NT2/D1 (cell line): Measurements from ENCODE around the gene GRIK2.

ENCODE experiments used
- DNase-seq: peaks from one replicate; pipeline ENCODE4 v3.0.0-alpha.2; 2011; ENCODE audit warnings: low read depth, low spot score
- H3K27me3 ChIP-seq: 2 replicates; pipeline ENCODE4 v1.6.0; 2011; ENCODE audit warnings: mild to moderate bottlenecking; ENCODE audit not compliant: insufficient read length, insufficient read depth
- H3K36me3 ChIP-seq: 2 replicates; pipeline ENCODE4 v1.6.1; 2011; ENCODE audit warnings: mild to moderate bottlenecking, low read length, mixed read lengths; ENCODE audit not compliant: insufficient read depth, insufficient read length
- H3K4me1 ChIP-seq: 2 replicates; pipeline ENCODE4 v1.5.1; 2011; ENCODE audit not compliant: insufficient read depth, insufficient read length
- H3K4me3 ChIP-seq: 2 replicates; pipeline ENCODE4 v1.5.1; 2011; ENCODE audit warnings: low read depth; ENCODE audit not compliant: insufficient read length
- H3K9ac ChIP-seq: 2 replicates; pipeline ENCODE4 v1.6.0; 2011; ENCODE audit warnings: low read depth; ENCODE audit not compliant: insufficient read length
- H3K9me3 ChIP-seq: 2 replicates; pipeline ENCODE4 v1.5.1; 2011; ENCODE audit warnings: mild to moderate bottlenecking, low read length; ENCODE audit not compliant: insufficient read depth
- SUZ12 ChIP-seq: IDR thresholded peaks from 2 replicates; pipeline ENCODE4 v1.6.1; 2011; ENCODE audit not compliant: insufficient read length, insufficient read depth; ENCODE audit errors: extremely low read depth
- YY1 ChIP-seq: IDR thresholded peaks from 2 replicates; pipeline ENCODE4 v1.6.1; 2011; ENCODE audit not compliant: insufficient read length, insufficient read depth
- ZNF274 ChIP-seq: IDR thresholded peaks from 2 replicates; pipeline ENCODE4 v1.6.1; 2011; ENCODE audit warnings: mild to moderate bottlenecking, low read depth, low read length

GRIK2 gene

GRCh38 chr6:101994521-101994920, 601.0 kb downstream of the GRIK2 start:
- no peaks in the 10 kb centered on the region for H3K9me3 ChIP-seq
- H3K4me1 ChIP-seq = no peaks in the 10 kb centered on the region
- no peak overlapping the region for H3K9ac ChIP-seq
- H3K4me3 ChIP-seq = no peak overlapping the region
- no peak for DNase-seq
- no peak for TF ChIP-seq ZNF274
- TF ChIP-seq YY1 = no peak
- TF ChIP-seq SUZ12 = no peak
- H3K36me3 ChIP-seq = no peaks in the 10 kb centered on the region
- H3K27me3 ChIP-seq = no peaks in the 10 kb centered on the region

- no peak for DNase-seq
- no peak overlapping the region for H3K9ac ChIP-seq
- no peaks in the 10 kb centered on the region for H3K27me3 ChIP-seq
- TF ChIP-seq SUZ12 (no peak), ZNF274 (no peak), YY1 (no peak)
- no peaks in the 10 kb centered on the region for H3K9me3 ChIP-seq
- no peak overlapping the region for H3K4me3 ChIP-seq
- no peaks in the 10 kb centered on the region for H3K36me3 ChIP-seq
- H3K4me1 ChIP-seq = no peaks in the 10 kb centered on the region
These were observed 621.9 kb downstream of the GRIK2 start for GRCh38 chr6:102015431-102015830.

- no peak overlapping the region for H3K9ac ChIP-seq
- H3K4me1 ChIP-seq = no peaks in the 10 kb centered on the region
- no peaks in the 10 kb centered on the region for H3K36me3 ChIP-seq
- no peak overlapping the region for H3K4me3 ChIP-seq
- H3K27me3 ChIP-seq = no peaks in the 10 kb centered on the region
- no peak for TF ChIP-seq YY1
- no peak for TF ChIP-seq SUZ12
- no peak for TF ChIP-seq ZNF274
- no peak for DNase-seq
- H3K9me3 ChIP-seq = no peaks in the 10 kb centered on the region
These were observed 628.8 kb downstream of the GRIK2 start for GRCh38 chr6:102022281-102022680.

- no peaks in the 10 kb centered on the region for H3K9me3 ChIP-seq
These were observed 629.3 kb downstream of the GRIK2 start for GRCh38 chr6:102022803-102023202.

GRCh38 chr6:102023977-102024657, 630.6 kb downstream of the GRIK2 start:
- Histone ChIP-seq H3K9me3 (no peaks in the 10 kb centered on the region), H3K4me3 (no peak overlapping the region), H3K4me1 (no peaks in the 10 kb centered on the region), H3K27me3 (no peaks in the 10 kb centered on the region), H3K9ac (no peak overlapping the region), H3K36me3 (no peaks in the 10 kb centered on the region)
- TF ChIP-seq ZNF274 (no peak), SUZ12 (no peak), YY1 (no peak)
- DNase-seq = no peak

More at GRCh38 chr6:102022803-102023202, 629.3 kb downstream of the GRIK2 start:
- H3K36me3 ChIP-seq = no peaks in the 10 kb centered on the region
- no peak for TF ChIP-seq ZNF274
- no peak for TF ChIP-seq YY1
- TF ChIP-seq SUZ12 = no peak
- H3K27me3 ChIP-seq = no peaks in the 10 kb centered on the region
- no peak overlapping the region for H3K9ac ChIP-seq
- DNase-seq = no peak
- no peaks in the 10 kb centered on the region for H3K4me1 ChIP-seq
- no peak overlapping the region for H3K4me3 ChIP-seq

- H3K9ac ChIP-seq = no peak overlapping the region
- H3K27me3 ChIP-seq = no peaks in the 10 kb centered on the region
- H3K4me1 ChIP-seq = no peaks in the 10 kb centered on the region
- no peak for DNase-seq
- TF ChIP-seq YY1 = no peak
- no peak for TF ChIP-seq ZNF274
- TF ChIP-seq SUZ12 = no peak
- H3K4me3 ChIP-seq = no peak overlapping the region
- H3K9me3 ChIP-seq = no peaks in the 10 kb centered on the region
- no peaks in the 10 kb centered on the region for H3K36me3 ChIP-seq
These were observed 633.1 kb downstream of the GRIK2 start for GRCh38 chr6:102026649-102027048.

- no peak for TF ChIP-seq ZNF274
- Histone ChIP-seq H3K9me3 (no peaks in the 10 kb centered on the region), H3K4me1 (no peaks in the 10 kb centered on the region), H3K36me3 (no peaks in the 10 kb centered on the region), H3K4me3 (no peak overlapping the region), H3K9ac (no peak overlapping the region), H3K27me3 (no peaks in the 10 kb centered on the region)
- no peak for DNase-seq
These were observed 634.7 kb downstream of the GRIK2 start for GRCh38 chr6:102028176-102028575.

GRCh38 chr6:102038964-102039363, 645.5 kb downstream of the GRIK2 start:
- H3K9me3 ChIP-seq = no peaks in the 10 kb centered on the region
- TF ChIP-seq SUZ12 = no peak
- TF ChIP-seq ZNF274 = no peak
- no peak for TF ChIP-seq YY1

More at GRCh38 chr6:102038964-102039363, 645.5 kb downstream of the GRIK2 start:
- H3K4me1 ChIP-seq = no peaks in the 10 kb centered on the region
- H3K36me3 ChIP-seq = no peaks in the 10 kb centered on the region
- no peak for DNase-seq
- H3K4me3 ChIP-seq = no peak overlapping the region
- no peaks in the 10 kb centered on the region for H3K27me3 ChIP-seq
- H3K9ac ChIP-seq = no peak overlapping the region
